Mesendoderm (in vitro differentiated cells): Measurements from ENCODE around the gene MCRIP2.
A peak's percentile ranks its signal among the peaks of the same experiment; 100 is the strongest.

Experiments
- DNase-seq: peaks from one replicate; pipeline ENCODE4 v3.0.0; 2013
- H2AK5ac ChIP-seq: 2 replicates; pipeline ENCODE4 v1.6.1; 2013; ENCODE audit warnings: low read length, inconsistent platforms
- H2BK120ac ChIP-seq: 2 replicates; pipeline ENCODE4 v1.6.1; 2013; ENCODE audit warnings: low read depth, mild to moderate bottlenecking, low read length, moderate library complexity, mixed read lengths
- H2BK15ac ChIP-seq: replicated peaks from 2 replicates; pipeline ENCODE4 v1.6.1; 2013; ENCODE audit warnings: low read depth, mild to moderate bottlenecking, moderate library complexity
- H2BK5ac ChIP-seq: 2 replicates; pipeline ENCODE4 v1.6.1; 2013; ENCODE audit warnings: low read length, inconsistent platforms
- H3K18ac ChIP-seq: 2 replicates; pipeline ENCODE4 v1.6.1; 2013; ENCODE audit warnings: mild to moderate bottlenecking, low read length, mixed read lengths
- H3K23ac ChIP-seq: one replicate; pipeline ENCODE4 v1.6.1; 2013; ENCODE audit warnings: low read length
- H3K27ac ChIP-seq: 2 replicates; pipeline ENCODE4 v1.5.1; 2013; ENCODE audit warnings: low read depth, mild to moderate bottlenecking, inconsistent platforms, low read length, moderate library complexity
- H3K27me3 ChIP-seq: 2 replicates; pipeline ENCODE4 v1.6.1; 2013; ENCODE audit warnings: low read length, control low read depth, mild to moderate bottlenecking, inconsistent platforms; ENCODE audit not compliant: insufficient read depth, poor library complexity
- H3K36me3 ChIP-seq: 2 replicates; pipeline ENCODE4 v1.6.1; 2013; ENCODE audit warnings: low read length, inconsistent platforms; ENCODE audit not compliant: control insufficient read depth, insufficient read depth
- H3K4ac ChIP-seq: one replicate; pipeline ENCODE4 v1.6.1; 2013; ENCODE audit warnings: low read depth, mild to moderate bottlenecking, low read length, moderate library complexity
- H3K4me1 ChIP-seq: 2 replicates; pipeline ENCODE4 v1.6.1; 2013; ENCODE audit warnings: low read depth, low read length, inconsistent platforms; ENCODE audit not compliant: control insufficient read depth
- H3K4me2 ChIP-seq: 2 replicates; pipeline ENCODE4 v1.6.1; 2013; ENCODE audit warnings: low read length
- H3K4me3 ChIP-seq: 2 replicates; pipeline ENCODE4 v1.5.1; 2013; ENCODE audit warnings: mild to moderate bottlenecking, low read length
- H3K56ac ChIP-seq: one replicate; pipeline ENCODE4 v1.6.1; 2013; ENCODE audit warnings: low read length
- H3K79me1 ChIP-seq: 2 replicates; pipeline ENCODE4 v1.6.1; 2013; ENCODE audit warnings: low read length, inconsistent platforms
- H3K79me2 ChIP-seq: 2 replicates; pipeline ENCODE4 v1.6.1; 2013; ENCODE audit warnings: mild to moderate bottlenecking, low read length; ENCODE audit not compliant: control insufficient read depth, insufficient read depth
- H3K9ac ChIP-seq: 2 replicates; pipeline ENCODE4 v1.6.1; 2013; ENCODE audit warnings: low read length, inconsistent platforms
- H4K5ac ChIP-seq: one replicate; pipeline ENCODE4 v1.6.1; 2013; ENCODE audit warnings: low read length
- H4K8ac ChIP-seq: one replicate; pipeline ENCODE4 v1.6.1; 2013; ENCODE audit warnings: low read depth, mild to moderate bottlenecking, control low read depth, low read length, moderate library complexity
- WGBS: extraction: QIAGEN DNeasy Blood & Tissue Kit; methylation state at CpG from one replicate; pipeline ENCODE4 v1.1.7; 2013; ENCODE audit warnings: low lambda C conversion rate, missing lambda C conversion rate; ENCODE audit not compliant: insufficient coverage; ENCODE audit errors: extremely low coverage; 5-methylcytosine and 5-hydroxymethylcytosine counted together

MCRIP2 gene

DNA sequence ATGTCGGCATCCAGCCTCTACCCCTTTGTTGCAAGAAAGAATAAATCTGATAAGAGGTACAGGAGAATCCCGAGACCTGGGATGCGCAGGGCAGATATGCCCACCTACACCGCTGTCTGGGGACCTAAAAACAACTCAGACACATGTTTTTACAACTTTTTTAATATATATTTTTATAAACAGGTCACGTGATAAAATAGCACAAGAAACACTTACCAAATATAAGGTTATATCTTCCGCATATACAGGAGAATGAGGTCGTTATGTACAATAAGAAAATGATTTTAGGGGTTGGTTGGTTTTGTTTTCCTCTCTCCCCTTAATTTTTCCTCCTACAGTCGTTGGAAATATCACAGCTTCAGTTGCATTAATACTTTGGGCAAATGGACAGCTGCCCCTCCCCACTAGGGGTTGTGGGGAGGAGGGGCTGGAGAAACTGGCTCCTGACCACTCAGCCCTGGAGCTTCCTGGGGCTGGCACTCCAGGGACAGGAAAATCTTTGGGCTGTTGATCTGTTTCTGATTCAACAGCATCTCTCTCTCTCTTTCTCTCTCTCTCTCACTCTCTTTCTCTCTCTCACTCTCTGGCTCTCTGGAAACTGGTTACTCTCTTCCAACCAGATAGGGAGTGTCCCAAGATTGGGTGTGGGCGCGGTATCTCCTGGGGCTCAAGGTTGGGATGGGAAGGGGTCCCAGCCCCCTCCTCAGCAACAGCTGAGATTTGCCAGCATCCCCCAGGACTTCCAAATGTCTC, 50.9 kb downstream of the MCRIP2 start:
- Histone ChIP-seq H4K8ac (no peak overlapping the region), H3K4me2 (no peak overlapping the region), H2BK15ac (no peak overlapping the region), H3K27me3 (peaks cover 25% of the 10 kb centered on the region), H3K79me2 (no peaks in the 10 kb centered on the region), H3K36me3 (no peaks in the 10 kb centered on the region), H3K79me1 (peaks cover 9% of the 10 kb centered on the region), H3K4ac (no peak overlapping the region), H2BK120ac (no peak overlapping the region), H2AK5ac (no peak overlapping the region), H3K27ac (no peak overlapping the region), H3K9ac (no peak overlapping the region), H4K5ac (no peak overlapping the region), H3K23ac (no peak overlapping the region), H3K18ac (no peak overlapping the region), H3K56ac (no peak overlapping the region), H3K4me3 (no peak overlapping the region), H2BK5ac (no peak overlapping the region), H3K4me1 (peaks cover 3% of the 10 kb centered on the region)
- DNase-seq = no peak
- WGBS = no CpG with 5 or more reads among the region's 10 CpGs

DNA sequence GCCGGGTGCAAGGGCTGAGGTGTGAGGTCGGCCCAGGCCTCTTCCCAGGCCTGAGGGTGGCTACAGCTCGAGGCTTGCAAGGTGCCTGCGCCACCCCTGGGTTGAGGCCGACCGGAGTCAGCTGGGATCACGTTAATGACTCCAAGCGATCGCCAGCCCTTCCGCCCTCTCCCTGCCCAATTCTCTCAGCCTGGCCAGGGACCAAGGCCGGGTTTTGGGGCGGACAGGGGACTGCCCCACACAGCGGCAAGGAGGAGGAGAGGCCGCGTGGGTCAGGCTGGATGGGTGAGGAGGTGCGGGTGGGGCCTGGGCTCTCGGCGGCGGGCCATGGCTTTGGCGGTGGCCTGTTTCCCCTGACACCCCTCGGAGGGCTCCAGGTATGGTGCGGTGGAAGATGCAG, 51.7 kb downstream of the MCRIP2 start:
- H3K18ac ChIP-seq = no peak overlapping the region
- no peak overlapping the region for H3K56ac ChIP-seq
- no peak overlapping the region for H4K8ac ChIP-seq
- no peaks in the 10 kb centered on the region for H3K79me2 ChIP-seq
- H4K5ac ChIP-seq = no peak overlapping the region
- peaks cover 3% of the 10 kb centered on the region for H3K4me1 ChIP-seq
- H2BK5ac ChIP-seq = no peak overlapping the region
- WGBS = no CpG with 5 or more reads among the region's 22 CpGs
- H3K27ac ChIP-seq = no peak overlapping the region
- H2BK15ac ChIP-seq = no peak overlapping the region
- H2AK5ac ChIP-seq = no peak overlapping the region
- H3K36me3 ChIP-seq = no peaks in the 10 kb centered on the region
- H2BK120ac ChIP-seq = no peak overlapping the region
- no peak overlapping the region for H3K23ac ChIP-seq
- no peak overlapping the region for H3K4me2 ChIP-seq
- no peak overlapping the region for H3K9ac ChIP-seq
- H3K27me3 ChIP-seq = peaks cover 25% of the 10 kb centered on the region
- H3K4me3 ChIP-seq = no peak overlapping the region
- no peak overlapping the region for H3K4ac ChIP-seq
- DNase-seq = no peak
- H3K79me1 ChIP-seq = peaks cover 9% of the 10 kb centered on the region

DNA sequence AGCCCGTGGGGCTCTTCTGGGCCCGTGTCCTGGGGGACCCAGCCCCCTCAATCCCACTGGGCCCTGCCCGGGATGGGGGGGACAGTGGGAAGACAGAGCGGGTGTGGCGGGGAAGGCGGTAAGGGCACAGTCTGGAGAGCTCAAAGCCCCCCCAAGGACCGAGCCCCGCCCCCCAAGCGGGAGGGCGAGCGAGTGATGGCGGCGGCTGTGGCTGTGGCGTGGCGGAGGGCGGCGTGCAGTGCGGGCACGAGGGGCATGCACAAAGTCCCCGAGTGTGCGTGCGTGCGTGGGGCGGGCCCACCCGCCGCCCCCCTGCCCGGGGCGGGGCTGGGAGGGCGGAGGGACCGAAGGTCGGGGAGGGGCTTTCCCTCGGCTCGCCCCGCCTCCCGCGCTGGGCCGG, 52.1 kb downstream of the MCRIP2 start:
- no peak for DNase-seq
- peaks cover 25% of the 10 kb centered on the region for H3K27me3 ChIP-seq

DNA sequence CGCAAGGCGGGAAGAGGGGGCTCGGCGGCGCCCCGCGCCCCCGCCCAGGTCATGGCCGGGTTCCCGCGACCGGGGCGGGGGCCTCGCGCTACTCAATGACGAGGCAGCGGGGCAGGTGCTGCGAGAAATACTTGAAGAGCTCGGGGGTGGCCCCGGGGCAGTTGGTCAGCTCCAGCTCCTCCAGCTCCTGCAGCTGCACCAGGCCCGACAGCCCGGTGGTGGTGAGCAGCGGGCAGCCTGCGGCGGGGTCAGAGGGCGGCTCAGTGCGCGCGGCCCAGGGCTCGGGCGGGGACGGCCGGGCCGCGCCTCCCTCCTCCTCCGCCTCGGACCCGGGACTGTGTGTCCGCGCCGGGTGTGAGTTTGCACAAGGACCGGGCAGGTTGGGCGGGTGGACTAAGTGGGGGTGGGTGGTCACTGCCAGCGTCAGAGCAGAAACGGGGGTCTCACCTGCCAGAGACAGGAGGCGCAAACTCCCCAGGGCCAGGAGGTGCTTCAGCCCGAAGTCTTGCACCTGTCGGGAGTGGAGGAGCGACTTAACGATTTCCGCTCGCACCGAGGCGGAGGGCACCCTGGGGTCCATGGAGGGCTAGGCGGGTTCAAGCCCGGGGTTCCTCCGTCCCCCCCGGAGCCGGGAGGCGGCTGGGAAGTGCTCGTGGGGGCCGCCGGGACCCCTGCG, 52.7 kb downstream of the MCRIP2 start:
- no peak overlapping the region for H3K56ac ChIP-seq
- peaks cover 26% of the 10 kb centered on the region for H3K27me3 ChIP-seq
- H3K4ac ChIP-seq = no peak overlapping the region
- no peak overlapping the region for H4K8ac ChIP-seq
- H2AK5ac ChIP-seq = no peak overlapping the region
- H3K79me2 ChIP-seq = no peaks in the 10 kb centered on the region
- no peak overlapping the region for H3K4me2 ChIP-seq
- no peak overlapping the region for H2BK120ac ChIP-seq
- DNase-seq = no peak
- H3K27ac ChIP-seq = no peak overlapping the region
- H4K5ac ChIP-seq = no peak overlapping the region
- H3K4me3 ChIP-seq = no peak overlapping the region
- no peak overlapping the region for H2BK5ac ChIP-seq
- no peak overlapping the region for H2BK15ac ChIP-seq
- H3K4me1 ChIP-seq = peaks cover 3% of the 10 kb centered on the region
- H3K36me3 ChIP-seq = no peaks in the 10 kb centered on the region
- H3K18ac ChIP-seq = no peak overlapping the region
- peaks cover 4% of the 10 kb centered on the region for H3K79me1 ChIP-seq
- no peak overlapping the region for H3K23ac ChIP-seq
- no peak overlapping the region for H3K9ac ChIP-seq
- WGBS = no CpG with 5 or more reads among the region's 64 CpGs

More for the DNA sequence above, 52.1 kb downstream of the MCRIP2 start:
- Histone ChIP-seq H3K4me1 (peaks cover 3% of the 10 kb centered on the region), H3K18ac (no peak overlapping the region), H3K4me3 (no peak overlapping the region), H3K79me1 (peaks cover 9% of the 10 kb centered on the region), H3K23ac (no peak overlapping the region), H3K4me2 (no peak overlapping the region), H3K9ac (no peak overlapping the region), H4K8ac (no peak overlapping the region), H3K79me2 (no peaks in the 10 kb centered on the region), H2AK5ac (no peak overlapping the region), H4K5ac (no peak overlapping the region), H3K4ac (no peak overlapping the region), H3K27ac (no peak overlapping the region), H3K56ac (no peak overlapping the region), H2BK120ac (no peak overlapping the region), H2BK15ac (no peak overlapping the region), H3K36me3 (no peaks in the 10 kb centered on the region), H2BK5ac (no peak overlapping the region)
- no CpG with 5 or more reads among the region's 37 CpGs for WGBS

DNA sequence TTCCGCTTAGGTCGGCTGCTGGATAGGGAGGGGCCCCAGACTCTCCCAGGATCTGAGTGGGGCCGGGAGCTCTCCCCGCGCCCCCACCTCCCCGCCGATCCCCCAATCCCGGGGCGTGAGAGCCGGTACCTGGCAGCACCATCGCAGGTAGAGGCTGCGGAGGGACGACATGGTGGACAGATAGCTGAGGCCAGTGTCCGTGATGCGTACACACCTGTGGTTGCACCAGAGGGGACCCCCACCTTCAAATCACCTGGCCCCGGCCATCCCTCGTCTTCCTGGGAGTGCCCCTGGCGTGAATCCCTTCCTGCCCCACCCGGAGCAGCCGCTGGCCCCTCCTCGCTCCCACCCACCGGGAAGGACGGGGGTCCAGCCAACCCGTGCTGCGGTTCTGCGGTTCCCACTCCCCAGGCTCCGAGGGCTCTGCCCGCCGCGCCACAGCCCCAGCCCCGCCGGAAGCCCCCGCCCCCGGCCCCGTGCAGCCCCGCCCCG, 53.3 kb downstream of the MCRIP2 start:
- no CpG with 5 or more reads among the region's 37 CpGs for WGBS
- Histone ChIP-seq H3K4me3 (no peak overlapping the region), H3K56ac (no peak overlapping the region), H3K9ac (peak overlapping the region; percentile 17), H4K8ac (no peak overlapping the region), H3K27me3 (peaks cover 28% of the 10 kb centered on the region), H3K4ac (no peak overlapping the region), H3K27ac (no peak overlapping the region), H3K23ac (no peak overlapping the region), H3K4me1 (no peaks in the 10 kb centered on the region), H2AK5ac (no peak overlapping the region), H3K4me2 (no peak overlapping the region), H3K18ac (no peak overlapping the region), H3K79me1 (no peaks in the 10 kb centered on the region), H2BK120ac (no peak overlapping the region), H3K36me3 (no peaks in the 10 kb centered on the region), H2BK15ac (no peak overlapping the region), H4K5ac (no peak overlapping the region), H2BK5ac (no peak overlapping the region), H3K79me2 (no peaks in the 10 kb centered on the region)
- DNase-seq = no peak
